Adrenal gland (tissue), 5 donors: ENCODE data around the gene GPC5.

ENCODE experiments used
- CTCF ChIP-seq, 6 experiments: fragments of 450-650 bp in 4 of 6; fragments of 200-600 bp in 2 of 6; sonication (generic) in 1 of 6; IDR thresholded peaks; 1 replicate in 5 of 6; 2 replicates in 1 of 6; pipeline versions ENCODE4 v1.5.1 to v1.8.0; 2016 to 2021; ENCODE audit warnings: antibody characterized with exemption in 6 of 6, mild to moderate bottlenecking in 2 of 6, moderate library complexity in 1 of 6
- POLR2A ChIP-seq, 2 donors: fragments of 450-650 bp; IDR thresholded peaks; one replicate each; pipeline ENCODE4 v1.6.1; 2017; ENCODE audit warnings: antibody characterized with exemption in 2 of 2, mild to moderate bottlenecking in 2 of 2, moderate library complexity in 1 of 2
- donor health status: DM: no; HTN: no; CAD: no.

DNA sequence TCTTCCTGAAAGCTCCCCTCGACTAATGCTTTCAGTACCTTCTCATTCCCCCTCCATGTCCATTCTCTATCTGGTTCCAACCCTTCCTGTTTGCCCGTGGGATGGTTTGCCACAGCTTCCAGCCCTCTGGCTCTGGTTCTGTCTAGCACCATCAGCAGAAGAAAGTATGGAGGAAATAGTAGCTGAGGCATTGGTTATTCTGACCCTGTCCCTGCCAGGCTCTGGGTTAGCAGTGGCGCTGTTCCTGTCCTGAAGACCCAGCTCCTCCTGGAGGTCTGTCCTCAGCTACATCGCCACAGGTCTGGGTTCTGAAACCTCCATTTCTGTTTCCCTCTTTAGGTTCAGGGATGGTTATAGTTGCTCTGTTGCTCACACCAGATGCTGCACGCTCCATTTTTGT is 1223.6 kb downstream of the GPC5 start:
- TF ChIP-seq CTCF (IDR thresholded peaks at IDR 0.05) (no peak), POLR2A (IDR thresholded peaks at IDR 0.05) (no peak)
